HG03460 (cell line): ENCODE measurements around the gene CNOT6.
A peak's percentile ranks its signal among the peaks of the same experiment; 100 is the strongest.
"Not testable (repeated sequence)": the region's sequence is repeated elsewhere in the genome, so short reads cannot be mapped to it uniquely, and the experiment has no call there.

Experiments
- ATAC-seq: cut with Tn5 transposase; IDR thresholded peaks from one replicate; pipeline ENCODE4 v1.9.1; 2021; ENCODE audit not compliant: unreplicated experiment

CNOT6 gene

GRCh38 chr5:180494060-180494509 is at the start of gene CNOT6:
Gene CNOT6, plus strand, starts transcription at chr5:180494379. Its CDS starts 34,898 bp downstream, at chr5:180529277.
- peak; percentile 91 for ATAC-seq

- no peak for ATAC-seq
Measured at GRCh38 chr5:180454752-180455151, 39.4 kb upstream of the CNOT6 start.

GRCh38 chr5:180455872-180456271 is 38.3 kb upstream of the CNOT6 start:
- ATAC-seq, result no peak

GRCh38 chr5:180456792-180457191 is 37.4 kb upstream of the CNOT6 start:
- no peak for ATAC-seq

GRCh38 chr5:180458852-180459673 is 35.1 kb upstream of the CNOT6 start:
- not testable (repeated sequence) for ATAC-seq

GRCh38 chr5:180459674-180460142 is 34.5 kb upstream of the CNOT6 start:
- not testable (repeated sequence) for ATAC-seq

GRCh38 chr5:180460834-180461233 is 33.3 kb upstream of the CNOT6 start:
- ATAC-seq, result no peak

GRCh38 chr5:180461303-180461702 is 32.9 kb upstream of the CNOT6 start:
- ATAC-seq, result no peak

GRCh38 chr5:180463216-180463900 is 30.8 kb upstream of the CNOT6 start:
- ATAC-seq, result no peak

- ATAC-seq, result no peak
Measured at GRCh38 chr5:180463916-180464602, 30.1 kb upstream of the CNOT6 start.

GRCh38 chr5:180464603-180464970 is 29.6 kb upstream of the CNOT6 start:
- no peak for ATAC-seq

- not testable (repeated sequence) for ATAC-seq
Measured at GRCh38 chr5:180465052-180465451, 29.1 kb upstream of the CNOT6 start.

GRCh38 chr5:180466316-180466715 is 27.9 kb upstream of the CNOT6 start:
- ATAC-seq, result no peak

GRCh38 chr5:180467028-180467975 is 26.9 kb upstream of the CNOT6 start:
- no peak for ATAC-seq

- ATAC-seq, result no peak
Measured at GRCh38 chr5:180467989-180468731, 26.0 kb upstream of the CNOT6 start.

- ATAC-seq, result no peak
Measured at GRCh38 chr5:180468732-180469585, 25.2 kb upstream of the CNOT6 start.

- no peak for ATAC-seq
Measured at GRCh38 chr5:180469586-180469865, 24.7 kb upstream of the CNOT6 start.

- ATAC-seq, result no peak
Measured at GRCh38 chr5:180469866-180470265, 24.3 kb upstream of the CNOT6 start.

GRCh38 chr5:180470361-180470760 is 23.8 kb upstream of the CNOT6 start:
- ATAC-seq, result no peak
